OCI-M2 (cell line): Measurements from ENCODE around the gene ITPR2.
"Not testable (repeated sequence)": the region's sequence is repeated elsewhere in the genome, so short reads cannot be mapped to it uniquely, and the experiment has no call there.

Experiments
- DNase-seq: peaks from one replicate; lab custom pipeline; 2025; ENCODE audit not compliant: unreplicated experiment; lab: John Stamatoyannopoulos, UW

The ITPR2 gene

DNA sequence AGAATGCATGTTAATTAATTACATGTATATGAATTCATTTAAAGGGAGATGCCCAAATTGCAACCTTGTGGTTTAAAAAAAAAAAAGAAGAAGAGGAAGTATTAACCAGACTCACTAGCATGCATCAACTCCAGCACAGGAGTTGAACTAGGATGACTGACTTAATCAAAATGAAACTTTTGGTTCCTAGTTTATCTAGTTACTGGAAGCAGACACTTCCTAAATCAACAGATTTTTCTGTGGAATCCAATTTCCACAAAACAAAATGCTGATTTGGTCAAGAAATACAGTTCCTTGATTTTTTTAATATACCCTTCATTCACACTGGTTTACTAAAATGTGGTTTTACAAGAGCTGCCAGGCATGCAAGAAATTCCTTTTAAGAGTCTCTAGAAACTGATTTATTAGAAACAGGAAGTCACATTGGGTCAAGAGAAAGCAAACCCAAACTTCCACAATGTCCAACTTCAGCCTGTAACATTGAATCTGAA lies 41.6 kb downstream of the ITPR2 start:
- no peak for DNase-seq

DNA sequence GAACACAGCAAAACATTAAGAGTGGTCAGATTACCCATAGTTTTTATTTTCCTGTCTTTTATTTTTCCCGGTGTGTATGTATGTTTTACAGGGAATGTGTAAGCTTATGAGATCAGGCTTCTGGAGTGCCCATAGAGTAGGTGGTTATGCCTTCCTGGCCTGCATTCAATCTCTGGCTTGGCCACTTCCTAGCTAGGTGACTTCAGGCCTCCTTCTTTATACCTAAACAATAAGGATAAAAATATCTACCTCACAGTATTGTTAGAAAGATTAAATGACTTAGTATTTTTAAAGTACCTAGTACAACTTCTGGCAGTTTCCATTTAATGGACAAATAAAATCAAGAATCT lies 42.4 kb downstream of the ITPR2 start:
- no peak for DNase-seq

DNA sequence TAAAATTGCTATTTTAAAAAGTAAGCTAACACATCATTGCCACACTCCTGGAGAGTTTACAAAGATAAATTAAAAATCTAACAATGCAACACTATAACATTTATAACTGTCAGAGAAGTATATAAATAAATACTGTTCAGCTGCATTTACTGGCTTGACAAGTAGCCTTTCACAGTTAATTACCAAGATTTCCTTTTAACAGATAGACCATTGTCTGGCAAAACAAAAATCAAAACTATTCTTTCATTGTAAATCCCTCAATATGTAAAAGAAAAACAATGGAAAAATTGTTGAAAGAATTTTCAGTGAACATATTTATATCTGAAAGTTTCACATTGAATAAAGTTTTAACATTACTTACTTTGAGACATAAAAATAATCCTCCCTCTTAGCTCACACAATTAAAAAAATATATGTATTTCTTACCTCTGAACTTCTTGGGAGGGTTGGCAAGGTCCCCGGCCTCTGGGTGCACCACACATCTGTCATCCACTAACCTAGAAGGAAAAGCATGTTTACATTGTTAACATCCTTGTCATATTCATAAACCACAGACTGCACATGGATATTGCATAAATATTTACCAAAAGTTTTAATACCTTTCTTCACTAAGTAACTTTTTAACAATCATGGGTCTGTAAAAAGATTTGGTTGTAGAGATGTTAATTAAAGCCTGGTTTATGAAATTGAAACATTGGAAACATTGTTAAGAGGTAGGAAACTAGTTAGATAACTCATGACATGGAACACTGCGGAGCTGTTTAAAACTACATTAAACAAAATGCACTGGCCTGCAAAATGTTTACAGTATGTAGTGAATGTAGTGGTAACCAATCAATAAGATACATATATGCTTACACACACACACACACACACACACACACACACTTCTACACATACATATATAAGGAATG lies 43.0 kb downstream of the ITPR2 start:
- DNase-seq: no peak

DNA sequence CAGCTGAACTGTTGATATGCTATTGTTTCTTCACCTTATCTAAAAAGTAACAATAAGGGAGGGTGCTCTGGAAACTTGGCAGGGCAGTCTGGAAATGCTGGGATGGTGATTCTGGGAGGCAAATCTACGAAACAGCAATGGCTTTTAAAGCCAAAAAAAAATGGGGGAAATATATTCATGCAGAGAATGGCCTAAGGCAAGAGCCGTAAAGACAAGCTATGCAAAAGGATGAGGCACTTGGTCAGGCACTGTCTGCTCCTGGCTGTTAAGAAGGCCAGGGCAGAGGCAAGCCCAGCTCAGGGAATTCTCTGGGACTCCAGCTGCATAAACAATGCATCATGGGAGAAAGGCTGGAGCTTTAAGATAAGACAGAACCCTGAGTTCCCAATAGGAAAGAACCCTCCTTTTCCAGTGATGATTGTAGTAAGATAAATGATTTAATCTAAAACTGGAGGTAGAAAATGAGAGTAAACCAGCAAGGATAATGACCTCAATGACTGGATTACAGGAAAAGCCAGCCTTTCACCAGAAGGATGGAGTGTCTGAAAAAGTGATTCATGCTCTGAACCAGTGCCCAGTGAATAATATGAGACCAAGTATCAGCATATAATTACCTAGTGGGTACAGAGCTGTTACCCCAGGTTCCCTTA lies 46.0 kb downstream of the ITPR2 start:
- no peak for DNase-seq

DNA sequence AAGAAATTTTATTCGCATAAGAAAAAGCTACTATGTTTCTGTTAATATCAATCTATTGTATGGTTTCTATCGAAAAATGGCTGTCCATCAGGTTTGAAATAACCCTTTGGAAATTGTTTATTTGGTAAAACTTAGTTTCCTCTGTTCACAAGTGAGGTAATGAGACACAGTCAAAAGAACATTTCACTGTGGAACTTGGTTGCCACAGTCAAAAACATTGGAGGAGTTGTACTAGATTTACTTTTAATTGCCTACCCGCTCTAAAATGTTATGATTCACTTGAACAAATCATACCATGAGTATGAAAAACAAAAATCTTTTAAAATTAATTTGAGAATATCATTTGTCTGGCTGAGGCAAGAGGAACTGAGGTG lies 46.5 kb downstream of the ITPR2 start:
- no peak for DNase-seq

DNA sequence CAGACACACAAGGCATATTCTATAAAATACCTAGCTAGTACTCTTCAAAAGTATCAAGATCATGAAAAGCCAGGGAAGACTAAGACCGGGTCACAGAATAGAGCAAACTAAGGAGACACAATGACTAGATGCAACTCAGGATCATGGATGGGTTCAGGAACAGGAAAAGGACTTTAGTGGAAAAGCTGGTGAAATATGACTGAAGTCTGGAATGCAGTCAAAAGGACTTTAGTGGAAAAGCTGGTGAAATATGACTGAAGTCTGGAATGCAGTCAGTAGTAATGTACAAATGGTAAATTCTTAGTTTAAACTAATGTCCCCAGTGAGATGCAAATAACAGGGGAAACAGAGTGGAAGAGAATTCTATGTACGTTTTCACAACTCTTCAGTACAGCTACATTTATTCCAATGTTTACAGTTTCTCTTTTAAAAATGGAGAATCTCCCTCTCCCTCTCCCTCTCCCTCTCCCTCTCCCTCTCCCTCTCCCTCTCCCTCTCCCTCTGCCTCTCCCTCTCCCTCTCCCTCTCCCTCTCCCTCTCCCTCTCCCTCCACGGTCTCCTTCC lies 49.1 kb downstream of the ITPR2 start:
- not testable (repeated sequence) for DNase-seq

DNA sequence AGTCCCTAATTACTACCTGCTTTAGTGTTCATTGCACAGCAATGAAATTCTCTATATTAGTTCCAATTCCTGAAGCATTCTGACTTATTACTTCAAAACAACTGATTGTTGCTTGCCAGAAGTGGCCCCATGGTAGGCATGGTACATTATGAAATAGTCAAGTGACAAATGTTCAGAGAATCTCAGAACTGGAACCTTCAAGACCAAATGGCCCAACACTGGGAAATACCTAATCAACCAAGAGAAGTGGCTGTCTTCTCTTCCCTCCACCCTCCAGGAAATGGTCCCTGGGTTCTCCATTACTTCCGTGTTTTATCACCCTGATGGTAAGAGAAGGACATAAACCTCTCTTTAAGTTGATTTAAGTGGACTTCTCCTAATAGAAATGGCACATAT lies 49.9 kb downstream of the ITPR2 start:
- DNase-seq: no peak

DNA sequence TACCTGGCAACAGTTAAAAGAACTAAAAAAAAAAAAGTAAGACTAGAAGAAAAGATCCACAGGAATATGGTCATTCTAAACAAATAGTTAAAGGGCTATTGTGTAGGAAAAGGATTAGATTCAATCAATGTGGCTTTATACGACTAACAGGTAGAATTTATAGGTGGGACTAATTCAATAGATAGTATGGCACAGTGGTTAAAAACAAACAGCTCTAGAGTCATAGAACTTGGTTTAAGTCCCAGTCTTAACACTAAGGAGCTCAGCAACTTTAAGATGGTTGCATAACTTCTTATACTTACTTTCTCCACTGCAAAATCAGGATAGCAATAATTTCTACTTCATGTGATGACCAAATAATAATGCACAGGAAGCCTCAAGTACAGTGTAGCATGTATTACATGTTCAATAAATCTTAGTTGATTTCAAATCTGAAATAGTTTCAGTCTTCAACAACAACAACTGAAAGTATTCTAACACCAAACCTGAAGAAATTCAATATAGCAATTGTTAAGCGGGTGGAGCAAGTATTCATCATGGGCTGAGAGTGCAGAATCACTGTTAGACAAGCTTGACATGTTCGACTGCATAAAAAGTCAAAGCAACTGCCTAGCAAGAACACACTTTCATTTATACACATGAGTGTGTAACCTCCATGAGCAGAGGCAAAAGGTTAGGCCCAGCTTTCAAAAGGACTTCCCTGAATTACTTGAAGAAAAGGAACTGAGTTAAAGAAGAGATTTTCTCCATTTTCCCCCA lies 50.4 kb downstream of the ITPR2 start:
- DNase-seq: no peak

DNA sequence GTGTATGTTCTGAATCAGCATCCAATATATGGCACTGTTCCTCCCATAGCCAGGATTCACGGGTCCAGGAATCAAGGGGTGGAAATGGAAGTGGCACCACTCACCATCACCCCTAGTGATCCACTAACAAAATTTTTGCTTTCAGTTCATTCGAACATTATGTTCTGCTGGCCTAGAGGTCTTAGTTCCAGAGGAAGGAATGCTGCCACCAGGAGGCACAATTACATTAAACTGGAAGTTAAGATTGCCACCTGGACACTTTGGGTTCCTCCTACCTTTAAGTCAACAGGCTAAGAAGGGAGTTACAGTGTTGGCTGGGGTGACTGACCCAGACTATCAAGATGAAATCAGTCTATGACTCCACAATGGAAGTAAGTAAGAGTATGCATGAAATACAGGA lies 52.3 kb downstream of the ITPR2 start:
- not testable (repeated sequence) for DNase-seq

DNA sequence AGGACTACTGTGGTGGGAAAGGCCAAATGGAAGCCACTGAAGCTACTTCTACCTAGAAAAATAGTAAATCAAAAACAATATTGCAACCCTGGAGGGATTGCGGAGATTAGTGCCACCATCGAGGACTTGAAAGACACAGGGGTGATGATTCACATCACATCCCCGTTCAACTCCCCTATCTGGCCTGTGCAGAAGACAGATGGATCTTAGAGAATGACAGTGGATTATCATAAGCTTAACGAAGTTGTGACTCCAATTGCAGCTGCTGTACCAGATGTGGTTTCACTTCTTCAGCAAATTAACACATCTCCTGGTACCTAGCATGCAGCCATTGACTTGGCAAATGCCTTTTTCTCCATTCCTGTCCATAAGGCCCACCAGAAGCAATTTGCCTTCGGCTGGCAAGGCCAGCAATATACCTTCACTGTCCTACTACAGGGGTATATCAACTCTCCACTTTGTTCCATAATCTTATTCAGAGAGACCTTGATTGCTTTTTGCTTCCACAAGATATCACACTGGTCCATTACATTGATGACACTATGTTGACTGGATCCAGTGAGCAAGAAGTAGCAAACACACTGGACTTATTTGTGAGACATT lies 54.7 kb downstream of the ITPR2 start:
- DNase-seq: not testable (repeated sequence)

DNA sequence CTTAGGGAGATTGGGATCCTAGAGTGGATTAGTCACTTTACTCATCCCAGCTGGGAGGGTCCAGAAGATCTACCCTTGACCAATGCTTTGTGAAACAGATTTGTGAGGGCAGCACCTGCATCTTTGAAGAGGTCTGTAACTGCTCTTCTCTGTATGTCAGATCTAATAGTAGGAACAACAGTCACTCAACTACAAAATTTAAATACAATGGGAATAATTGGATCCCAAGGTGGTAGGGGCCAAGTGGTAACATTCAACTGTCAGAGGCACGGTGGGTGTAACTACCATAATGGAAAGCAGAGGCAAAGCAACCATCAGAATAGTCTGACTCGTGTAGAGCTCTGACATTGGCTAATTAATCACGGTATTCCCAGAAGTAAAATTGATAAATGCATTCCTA lies 55.8 kb downstream of the ITPR2 start:
- DNase-seq: no peak

DNA sequence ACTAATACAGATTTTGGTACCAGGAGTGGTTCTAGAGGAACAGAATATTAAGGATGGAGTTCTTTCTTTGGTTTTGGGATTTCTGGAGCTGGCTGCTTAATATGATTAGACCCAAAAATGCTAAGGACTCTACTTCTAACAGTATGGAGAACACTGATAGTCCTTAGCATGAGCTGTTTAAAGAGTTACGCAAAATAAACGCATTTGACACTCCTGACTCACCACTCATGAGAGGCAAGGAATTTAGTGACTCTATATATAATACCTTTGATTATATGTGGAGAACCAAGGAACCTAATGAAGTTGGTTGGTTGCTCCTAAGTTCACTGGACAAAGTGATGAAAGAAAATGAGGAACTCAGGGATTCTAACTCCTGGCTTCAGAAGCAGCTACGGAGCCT lies 57.0 kb downstream of the ITPR2 start:
- not testable (repeated sequence) for DNase-seq

DNA sequence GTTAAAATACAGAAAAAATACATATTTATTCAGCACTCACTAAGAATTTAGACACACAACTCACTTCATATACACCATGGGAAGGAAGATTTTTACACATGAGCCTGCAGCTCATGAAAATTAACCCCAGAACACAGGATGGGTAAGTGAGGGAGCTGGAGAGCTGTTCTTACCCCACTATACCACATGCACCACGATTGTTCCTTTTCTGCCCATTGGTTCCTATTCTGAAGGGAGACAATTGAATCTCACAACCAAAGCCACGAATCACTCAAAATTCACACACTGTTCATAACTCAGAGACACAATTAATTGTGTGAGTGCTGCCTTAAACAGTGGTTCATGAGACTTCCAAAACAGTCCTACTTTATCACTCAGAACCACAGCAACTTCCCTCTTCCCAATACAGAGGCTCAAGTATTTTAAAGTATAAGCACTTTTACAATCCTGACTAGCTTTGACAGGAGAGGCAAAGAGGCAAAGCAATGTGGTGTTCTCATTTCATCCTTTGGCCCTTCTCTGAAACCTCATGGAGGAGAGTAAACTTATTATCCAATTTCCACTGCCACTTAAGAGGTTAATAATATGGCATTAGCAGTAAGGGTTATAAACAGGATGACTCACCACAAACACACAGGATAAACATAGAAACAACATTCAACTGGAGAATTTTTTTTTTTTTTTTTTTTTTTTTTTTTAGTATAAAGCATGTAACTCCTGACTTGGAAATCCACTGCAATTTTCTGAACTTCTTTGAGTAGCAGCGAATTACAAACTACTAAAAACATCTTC lies 59.5 kb downstream of the ITPR2 start:
- no peak for DNase-seq

DNA sequence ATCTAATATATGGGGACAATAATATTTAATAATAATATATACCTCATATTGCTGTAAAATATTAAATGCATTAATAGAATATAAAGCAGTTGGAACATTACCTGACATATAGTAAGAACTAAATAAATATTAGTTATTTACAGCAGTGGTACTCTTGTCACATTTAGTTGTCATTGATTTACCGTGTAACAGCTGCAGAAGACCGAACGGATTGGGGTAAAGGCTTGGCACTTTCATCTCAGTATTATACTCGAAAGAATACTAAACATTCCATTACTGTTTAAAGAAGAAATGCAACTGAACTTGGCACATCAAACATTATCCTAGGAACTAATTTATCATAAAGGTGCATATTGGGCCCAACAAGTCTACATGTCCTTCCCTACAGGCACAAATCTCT lies 61.1 kb downstream of the ITPR2 start:
- no peak for DNase-seq

DNA sequence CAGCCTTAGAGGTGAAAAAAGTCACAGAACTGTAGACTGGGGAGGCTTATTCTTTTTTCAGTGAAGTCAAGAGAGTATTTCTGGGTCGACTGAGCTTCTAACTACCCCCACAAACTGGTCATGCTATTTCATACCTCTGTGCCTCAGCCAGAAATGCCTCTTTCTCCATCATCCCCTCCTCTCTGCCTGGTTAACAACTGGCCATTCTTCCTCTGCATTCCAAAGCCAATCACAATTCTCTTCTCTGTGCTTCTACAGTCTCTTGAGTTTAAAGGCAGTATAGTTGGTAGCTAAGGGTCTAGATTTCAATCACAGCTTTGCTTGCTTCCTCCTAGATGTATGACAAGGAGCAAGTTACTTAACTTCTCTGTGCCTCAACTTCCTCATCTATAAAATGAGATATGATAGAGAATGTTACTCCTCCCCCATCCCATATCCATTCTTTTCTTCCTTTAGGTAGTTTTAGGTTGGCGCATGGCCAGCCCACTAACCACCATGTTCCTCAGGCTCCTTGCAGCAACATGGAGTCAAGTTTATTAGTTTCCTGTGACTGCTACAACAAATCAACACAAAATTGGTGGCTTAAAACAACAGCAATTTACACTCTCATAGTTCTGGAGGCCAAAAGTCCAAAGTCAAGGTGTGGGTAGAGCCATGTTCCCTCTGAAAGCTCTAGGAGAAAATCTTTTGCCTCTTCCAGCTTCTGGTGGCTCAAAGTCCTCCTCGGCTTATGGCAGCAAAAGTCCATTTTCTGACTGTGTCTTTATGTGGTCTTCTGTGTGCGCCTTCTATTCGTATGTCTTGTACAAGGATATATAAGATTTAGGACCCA lies 62.5 kb downstream of the ITPR2 start:
- no peak for DNase-seq

DNA sequence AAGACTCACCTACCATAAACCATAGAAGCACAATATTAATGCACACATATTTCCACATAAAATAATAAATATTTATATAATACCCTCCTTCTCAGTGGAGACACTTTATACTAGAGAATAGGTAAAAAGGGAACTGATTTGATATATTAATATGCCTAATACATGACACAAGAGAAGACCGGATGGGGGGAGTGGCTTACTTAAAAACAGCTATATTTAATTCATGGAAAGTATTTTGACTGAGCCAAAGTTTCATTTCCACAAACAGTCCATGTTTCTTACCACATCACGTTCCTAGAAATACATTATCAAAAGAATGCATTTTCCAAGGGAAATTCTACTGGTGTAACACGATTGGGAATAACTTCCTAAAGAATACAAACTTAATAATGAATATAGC lies 63.4 kb downstream of the ITPR2 start:
- DNase-seq: no peak

DNA sequence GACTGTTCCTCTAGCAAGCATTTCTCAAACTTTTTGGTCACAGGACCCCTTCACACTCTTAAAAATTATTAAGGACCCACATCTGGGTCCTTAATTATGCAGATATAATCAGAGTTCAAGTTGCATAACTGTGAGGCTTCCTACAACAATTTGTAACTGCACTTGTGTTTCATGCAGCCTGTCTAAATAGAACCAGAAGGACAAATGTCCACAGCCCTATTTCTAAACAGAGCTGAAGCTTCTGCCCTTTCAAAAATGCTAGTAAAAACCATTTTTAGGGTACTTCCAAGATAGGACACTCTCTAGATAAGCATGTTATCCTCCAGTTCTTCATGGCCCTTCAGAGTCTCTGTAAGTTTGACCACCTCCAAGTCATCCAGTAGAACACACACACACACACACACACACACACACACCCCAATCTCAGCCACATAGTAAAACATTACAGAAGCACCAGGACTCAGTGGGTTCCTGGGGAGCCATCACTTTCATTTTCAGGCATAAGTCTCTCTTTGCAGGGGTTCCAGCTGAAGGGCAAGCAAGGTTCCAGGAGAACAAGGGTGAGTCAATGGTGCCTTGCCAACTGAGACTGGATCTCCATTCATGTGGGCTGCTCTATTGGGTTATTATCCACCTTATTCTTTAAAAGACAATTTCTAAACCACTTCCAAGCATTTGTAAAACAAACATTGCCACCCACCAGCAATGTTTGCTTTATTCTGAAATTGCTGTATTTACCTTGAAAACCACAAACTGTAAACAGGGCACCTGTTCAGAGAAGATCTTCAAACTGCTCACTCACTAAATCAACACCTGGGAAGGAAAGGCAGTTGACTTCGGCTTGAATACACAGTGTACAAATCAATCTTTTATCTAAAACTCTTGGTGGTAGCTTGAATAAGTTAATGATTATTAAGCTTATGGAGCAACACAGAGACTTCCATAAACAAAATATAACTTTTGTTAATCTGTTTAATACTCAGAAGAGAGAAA lies 64.1 kb downstream of the ITPR2 start:
- no peak for DNase-seq

DNA sequence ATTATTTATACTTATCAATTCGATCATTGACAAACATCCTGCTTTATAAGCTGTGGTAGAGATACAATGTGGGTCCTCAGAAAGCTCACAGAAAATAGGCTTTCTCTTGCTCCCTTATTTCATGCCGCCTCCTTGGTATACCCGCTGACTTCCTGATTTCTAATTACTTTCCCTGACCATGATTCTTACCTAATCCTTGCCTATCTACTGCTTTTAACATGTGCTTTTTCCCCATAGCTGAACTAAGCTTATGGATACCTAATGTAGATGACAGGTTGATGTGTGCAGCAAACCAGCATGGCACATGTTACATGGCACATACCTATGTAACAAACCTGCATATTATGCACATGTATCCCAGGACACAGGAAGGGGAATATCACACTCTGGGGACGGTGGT lies 65.1 kb downstream of the ITPR2 start:
- no peak for DNase-seq
